ENCODE data around the gene TMEM178A.

TMEM178A gene

DNA sequence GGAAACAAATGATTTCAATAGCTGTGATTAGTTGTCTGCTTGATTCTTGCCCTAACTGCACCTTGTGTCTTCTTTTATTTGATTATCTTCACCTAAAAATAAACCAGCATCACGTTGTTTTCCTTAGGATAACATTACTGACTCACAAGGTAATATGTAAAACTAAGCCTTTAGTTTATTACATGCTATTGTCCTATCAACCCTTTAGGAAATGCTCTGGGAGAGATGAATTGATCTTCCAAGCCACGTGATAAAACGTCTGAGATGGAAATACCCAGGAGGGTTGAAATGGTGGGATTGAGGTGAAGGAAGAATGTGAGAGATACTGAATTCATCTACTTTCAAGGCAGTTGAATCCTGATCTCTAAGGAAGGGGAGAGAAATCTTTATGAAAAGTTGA is 34.5 kb upstream of the TMEM178A start:
- TF ChIP-seq CREB1 (IDR thresholded peaks at IDR 0.05; ENCODE audit: low read depth) (no peak), YY1 (IDR thresholded peaks at IDR 0.05; ENCODE audit: low read depth) (no peak), TCF12 (IDR thresholded peaks at IDR 0.05; ENCODE audit: low read depth) (no peak), EP300 (IDR thresholded peaks at IDR 0.05; ENCODE audit: borderline replicate concordance) (no peak), TEAD4 (IDR thresholded peaks at IDR 0.05) (no peak), TAF1 (IDR thresholded peaks at IDR 0.05; ENCODE audit: low read depth) (no peak), USF1 (IDR thresholded peaks at IDR 0.05) (no peak), ZBTB7A (IDR thresholded peaks at IDR 0.05; ENCODE audit: low read depth) (no peak), CEBPB (IDR thresholded peaks at IDR 0.05) (no peak), FOXM1 (IDR thresholded peaks at IDR 0.05; ENCODE audit: borderline replicate concordance, low read depth) (no peak), NFIC (IDR thresholded peaks at IDR 0.05) (no peak), RAD21 (IDR thresholded peaks at IDR 0.05; ENCODE audit: low read depth) (no peak), EGR1 (IDR thresholded peaks at IDR 0.05) (no peak), MAX (IDR thresholded peaks at IDR 0.05) (no peak)
- TF ChIP-seq, protein P1, sequence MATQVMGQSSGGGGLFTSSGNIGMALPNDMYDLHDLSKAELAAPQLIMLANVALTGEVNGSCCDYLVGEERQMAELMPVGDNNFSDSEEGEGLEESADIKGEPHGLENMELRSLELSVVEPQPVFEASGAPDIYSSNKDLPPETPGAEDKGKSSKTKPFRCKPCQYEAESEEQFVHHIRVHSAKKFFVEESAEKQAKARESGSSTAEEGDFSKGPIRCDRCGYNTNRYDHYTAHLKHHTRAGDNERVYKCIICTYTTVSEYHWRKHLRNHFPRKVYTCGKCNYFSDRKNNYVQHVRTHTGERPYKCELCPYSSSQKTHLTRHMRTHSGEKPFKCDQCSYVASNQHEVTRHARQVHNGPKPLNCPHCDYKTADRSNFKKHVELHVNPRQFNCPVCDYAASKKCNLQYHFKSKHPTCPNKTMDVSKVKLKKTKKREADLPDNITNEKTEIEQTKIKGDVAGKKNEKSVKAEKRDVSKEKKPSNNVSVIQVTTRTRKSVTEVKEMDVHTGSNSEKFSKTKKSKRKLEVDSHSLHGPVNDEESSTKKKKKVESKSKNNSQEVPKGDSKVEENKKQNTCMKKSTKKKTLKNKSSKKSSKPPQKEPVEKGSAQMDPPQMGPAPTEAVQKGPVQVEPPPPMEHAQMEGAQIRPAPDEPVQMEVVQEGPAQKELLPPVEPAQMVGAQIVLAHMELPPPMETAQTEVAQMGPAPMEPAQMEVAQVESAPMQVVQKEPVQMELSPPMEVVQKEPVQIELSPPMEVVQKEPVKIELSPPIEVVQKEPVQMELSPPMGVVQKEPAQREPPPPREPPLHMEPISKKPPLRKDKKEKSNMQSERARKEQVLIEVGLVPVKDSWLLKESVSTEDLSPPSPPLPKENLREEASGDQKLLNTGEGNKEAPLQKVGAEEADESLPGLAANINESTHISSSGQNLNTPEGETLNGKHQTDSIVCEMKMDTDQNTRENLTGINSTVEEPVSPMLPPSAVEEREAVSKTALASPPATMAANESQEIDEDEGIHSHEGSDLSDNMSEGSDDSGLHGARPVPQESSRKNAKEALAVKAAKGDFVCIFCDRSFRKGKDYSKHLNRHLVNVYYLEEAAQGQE (IDR thresholded peaks at IDR 0.05; ENCODE audit: low read depth), result no peak

DNA sequence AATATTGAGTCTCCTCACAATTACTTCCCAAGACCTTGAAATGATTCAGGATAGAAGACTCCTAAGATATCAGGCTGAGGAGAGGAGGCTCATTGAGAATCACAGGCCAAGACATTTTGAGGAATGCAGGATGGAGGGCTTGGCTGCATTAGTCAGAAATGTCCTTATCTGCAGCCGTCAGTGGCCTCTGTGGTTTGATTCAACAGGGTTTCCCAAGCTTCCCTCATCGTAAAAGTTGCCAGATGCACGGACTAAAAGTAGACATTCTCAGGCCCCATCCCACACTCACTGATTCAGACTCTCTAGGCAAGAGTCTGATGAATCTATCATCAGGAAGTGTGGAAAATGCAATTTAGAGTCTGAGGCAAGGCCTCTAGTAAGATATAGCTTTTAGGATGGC is 34.0 kb upstream of the TMEM178A start:
- TF ChIP-seq MAX (IDR thresholded peaks at IDR 0.05) (no peak), EP300 (IDR thresholded peaks at IDR 0.05; ENCODE audit: borderline replicate concordance) (no peak), USF1 (IDR thresholded peaks at IDR 0.05) (no peak), NFIC (IDR thresholded peaks at IDR 0.05) (no peak), CREB1 (IDR thresholded peaks at IDR 0.05; ENCODE audit: low read depth) (no peak), TAF1 (IDR thresholded peaks at IDR 0.05; ENCODE audit: low read depth) (no peak), RAD21 (IDR thresholded peaks at IDR 0.05; ENCODE audit: low read depth) (no peak), EGR1 (IDR thresholded peaks at IDR 0.05) (no peak), YY1 (IDR thresholded peaks at IDR 0.05; ENCODE audit: low read depth) (no peak), CEBPB (IDR thresholded peaks at IDR 0.05) (no peak), TCF12 (IDR thresholded peaks at IDR 0.05; ENCODE audit: low read depth) (no peak), ZBTB7A (IDR thresholded peaks at IDR 0.05; ENCODE audit: low read depth) (no peak), TEAD4 (IDR thresholded peaks at IDR 0.05) (no peak), FOXM1 (IDR thresholded peaks at IDR 0.05; ENCODE audit: borderline replicate concordance, low read depth) (no peak)
- TF ChIP-seq, protein P1 (IDR thresholded peaks at IDR 0.05; ENCODE audit: low read depth), result no peak

DNA sequence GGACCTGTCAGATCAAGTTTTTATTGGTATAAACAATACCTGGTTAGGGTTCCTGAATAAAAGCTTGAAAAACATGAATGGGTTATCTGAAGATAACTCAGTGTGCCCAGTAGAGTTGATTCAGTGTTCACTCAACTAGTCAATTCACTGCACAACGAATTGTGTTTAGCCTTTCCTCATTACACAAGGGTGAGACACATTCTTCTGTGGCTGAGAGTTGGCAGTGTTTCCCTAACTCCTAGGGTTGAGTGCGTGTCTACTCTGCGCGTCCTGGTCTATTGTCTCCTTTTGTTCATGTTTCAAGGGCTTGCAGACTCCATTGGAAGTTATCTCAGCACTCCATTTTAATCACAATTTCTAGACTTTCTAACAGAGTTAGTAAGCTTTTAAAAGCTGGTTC is 32.8 kb upstream of the TMEM178A start:
- TF ChIP-seq EP300 (IDR thresholded peaks at IDR 0.05; ENCODE audit: borderline replicate concordance), result no peak
- TF ChIP-seq MAX (IDR thresholded peaks at IDR 0.05), result 0 out of 2 replicates have a peak, but pooled peaks have one; percentile 11
- TF ChIP-seq, protein P1 (IDR thresholded peaks at IDR 0.05; ENCODE audit: low read depth), result no peak
- TF ChIP-seq TEAD4 (IDR thresholded peaks at IDR 0.05), result 0 out of 2 replicates have a peak, but pooled peaks have one; percentile 13
- TF ChIP-seq ZBTB7A (IDR thresholded peaks at IDR 0.05; ENCODE audit: low read depth), result no peak
- TF ChIP-seq CEBPB (IDR thresholded peaks at IDR 0.05), result 0 out of 2 replicates have a peak, but pooled peaks have one; percentile 4
- no peak for TF ChIP-seq TAF1 (IDR thresholded peaks at IDR 0.05; ENCODE audit: low read depth)

GRCh38 chr2:39636306-39636705 is 29.4 kb upstream of the TMEM178A start:
- TF ChIP-seq NFIC (IDR thresholded peaks at IDR 0.05) (no peak), ZBTB7A (IDR thresholded peaks at IDR 0.05; ENCODE audit: low read depth) (no peak), EGR1 (IDR thresholded peaks at IDR 0.05) (no peak), CREB1 (IDR thresholded peaks at IDR 0.05; ENCODE audit: low read depth) (no peak), TEAD4 (IDR thresholded peaks at IDR 0.05) (no peak), YY1 (IDR thresholded peaks at IDR 0.05; ENCODE audit: low read depth) (no peak), RAD21 (IDR thresholded peaks at IDR 0.05; ENCODE audit: low read depth) (no peak), TAF1 (IDR thresholded peaks at IDR 0.05; ENCODE audit: low read depth) (no peak), FOXM1 (IDR thresholded peaks at IDR 0.05; ENCODE audit: borderline replicate concordance, low read depth) (no peak), USF1 (IDR thresholded peaks at IDR 0.05) (no peak), EP300 (IDR thresholded peaks at IDR 0.05; ENCODE audit: borderline replicate concordance) (no peak), TCF12 (IDR thresholded peaks at IDR 0.05; ENCODE audit: low read depth) (no peak), MAX (IDR thresholded peaks at IDR 0.05) (no peak), CEBPB (IDR thresholded peaks at IDR 0.05) (no peak)
- TF ChIP-seq, protein P1 (IDR thresholded peaks at IDR 0.05; ENCODE audit: low read depth), result no peak

Measured in Ishikawa (cell line).